NB4 (cell line): ENCODE data around the gene INTS11.

Experiments
- CTCF ChIP-seq: IDR thresholded peaks from one replicate; pipeline ENCODE4 v1.5.1; 2012; ENCODE audit warnings: low read depth, low read length
- MYC ChIP-seq: IDR thresholded peaks from 2 replicates; pipeline ENCODE4 v1.6.1; 2011; ENCODE audit warnings: low read depth, low read length
- POLR2A ChIP-seq: IDR thresholded peaks from 2 replicates; pipeline ENCODE4 v1.6.1; 2011; ENCODE audit warnings: mild to moderate bottlenecking; ENCODE audit not compliant: insufficient read length; ENCODE audit errors: extremely low read depth

GRCh38 chr1:1356166-1356795 is 31.8 kb upstream of the INTS11 start:
- TF ChIP-seq CTCF: no peak
- TF ChIP-seq POLR2A: no peak
- no peak for TF ChIP-seq MYC
